SK-N-SH treated with all-trans-retinoic acid at 6 μM for 48 hours (cell line): ENCODE results near the gene TNFRSF21.

ENCODE experiments used
- ATAC-seq: fragments of 200-7000 bp; cut with Tn5 transposase; 3 replicates; pipeline ENCODE4 v1.9.1; 2020; ENCODE audit warnings: mild to moderate bottlenecking, moderate library complexity
- BACH2 ChIP-seq: fragments of 250-450 bp; sonication (Bioruptor Pico); IDR thresholded peaks from 2 replicates; pipeline ENCODE4 v1.9.0; 2021; ENCODE audit warnings: mild to moderate bottlenecking, borderline replicate concordance
- CSDC2 ChIP-seq: fragments of 250-450 bp; sonication (Bioruptor Pico); IDR thresholded peaks from 2 replicates; pipeline ENCODE4 v1.5.0; 2020; ENCODE audit warnings: mild to moderate bottlenecking, moderate library complexity
- ESRRG ChIP-seq: fragments of 250-450 bp; sonication (Bioruptor Pico); IDR thresholded peaks from 2 replicates; pipeline ENCODE4 v1.6.1; 2021; ENCODE audit warnings: mild to moderate bottlenecking
- GLIS3 ChIP-seq: fragments of 250-450 bp; sonication (Bioruptor Pico); IDR thresholded peaks from 2 replicates; pipeline ENCODE4 v1.5.0; 2020; ENCODE audit warnings: mild to moderate bottlenecking, moderate library complexity
- OSR1 ChIP-seq: fragments of 250-450 bp; sonication (Bioruptor Pico); IDR thresholded peaks from 2 replicates; pipeline ENCODE4 v1.8.0; 2022; ENCODE audit warnings: moderate library complexity, mild to moderate bottlenecking, inconsistent platforms
- RARB ChIP-seq: fragments of 250-450 bp; sonication (Bioruptor Pico); IDR thresholded peaks from 2 replicates; pipeline ENCODE4 v1.8.0; 2021; ENCODE audit warnings: mild to moderate bottlenecking, moderate library complexity
- SNAI2 ChIP-seq: fragments of 250-450 bp; sonication (Bioruptor Pico); IDR thresholded peaks from 2 replicates; pipeline ENCODE4 v1.5.0; 2020; ENCODE audit warnings: mild to moderate bottlenecking, moderate library complexity
- TCF4 ChIP-seq: fragments of 250-450 bp; sonication (Bioruptor Pico); IDR thresholded peaks from 2 replicates; pipeline ENCODE4 v1.8.0; 2021; ENCODE audit warnings: mild to moderate bottlenecking, moderate library complexity, borderline replicate concordance
- TOX ChIP-seq: fragments of 250-450 bp; sonication (Bioruptor Pico); IDR thresholded peaks from 2 replicates; pipeline ENCODE4 v1.8.0; 2021; ENCODE audit warnings: mild to moderate bottlenecking, moderate library complexity, borderline replicate concordance
- ZC3H10 ChIP-seq: fragments of 250-450 bp; sonication (Bioruptor Pico); IDR thresholded peaks from 2 replicates; pipeline ENCODE4 v1.5.1; 2021; ENCODE audit warnings: mild to moderate bottlenecking, moderate library complexity
- ZFP3 ChIP-seq: fragments of 250-450 bp; sonication (Bioruptor Pico); IDR thresholded peaks from 2 replicates; pipeline ENCODE4 v1.5.0; 2020; ENCODE audit warnings: mild to moderate bottlenecking, moderate library complexity
- ZFP30 ChIP-seq: fragments of 450-650 bp; formaldehyde crosslinking; IDR thresholded peaks from 2 replicates; pipeline ENCODE4 v1.5.0; 2022; ENCODE audit warnings: mild to moderate bottlenecking, moderate library complexity
- ZNF565 ChIP-seq: fragments of 450-650 bp; formaldehyde crosslinking; conservative IDR thresholded peaks from 2 replicates; pipeline ENCODE4 v1.5.0; 2020; ENCODE audit warnings: low read depth, mild to moderate bottlenecking, moderate library complexity
- ZNF8 ChIP-seq: fragments of 450-650 bp; formaldehyde crosslinking; IDR thresholded peaks from 2 replicates; pipeline ENCODE4 v1.5.0; 2020; ENCODE audit warnings: mild to moderate bottlenecking, moderate library complexity
- TF ChIP-seq, protein P1 (sequence below): fragments of 250-450 bp; sonication (Bioruptor Pico); IDR thresholded peaks from 2 replicates; pipeline ENCODE4 v1.5.1; 2021; ENCODE audit warnings: mild to moderate bottlenecking, moderate library complexity
- TF ChIP-seq, protein P2 (sequence below): fragments of 250-450 bp; sonication (Bioruptor Pico); IDR thresholded peaks from 2 replicates; pipeline ENCODE4 v1.8.0; 2021; ENCODE audit warnings: low read depth, mild to moderate bottlenecking, moderate library complexity, borderline replicate concordance
- TF ChIP-seq, protein P3 (sequence below): fragments of 250-450 bp; sonication (Bioruptor Pico); IDR thresholded peaks from 2 replicates; pipeline ENCODE4 v1.5.0; 2020; ENCODE audit warnings: mild to moderate bottlenecking, moderate library complexity
- TF ChIP-seq, protein P4 (sequence below): fragments of 250-450 bp; sonication (Bioruptor Pico); IDR thresholded peaks from 2 replicates; pipeline ENCODE4 v1.8.0; 2020; ENCODE audit warnings: mild to moderate bottlenecking, moderate library complexity, borderline replicate concordance

Gene TNFRSF21

DNA sequence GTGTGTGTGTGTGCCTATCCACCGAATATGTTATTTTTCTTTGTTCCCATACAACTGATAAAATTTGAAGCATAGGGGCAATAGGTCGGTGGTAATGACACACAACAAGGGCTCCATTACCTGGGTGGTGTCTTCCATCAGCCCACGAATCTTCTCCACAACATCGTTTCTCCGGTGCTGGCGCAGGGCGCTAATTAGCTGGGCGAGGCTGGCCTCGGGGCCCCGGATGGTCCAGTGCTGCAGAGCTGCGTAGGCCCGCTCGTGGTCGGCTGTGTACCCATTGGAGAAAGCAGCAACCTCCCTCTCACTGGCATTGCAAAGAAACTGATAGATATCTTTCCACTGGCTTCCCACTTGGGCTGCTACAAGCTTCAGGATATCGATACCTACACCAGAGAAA is 56.6 kb downstream of the TNFRSF21 start:
- no peak for ATAC-seq
- TF ChIP-seq, protein P1, sequence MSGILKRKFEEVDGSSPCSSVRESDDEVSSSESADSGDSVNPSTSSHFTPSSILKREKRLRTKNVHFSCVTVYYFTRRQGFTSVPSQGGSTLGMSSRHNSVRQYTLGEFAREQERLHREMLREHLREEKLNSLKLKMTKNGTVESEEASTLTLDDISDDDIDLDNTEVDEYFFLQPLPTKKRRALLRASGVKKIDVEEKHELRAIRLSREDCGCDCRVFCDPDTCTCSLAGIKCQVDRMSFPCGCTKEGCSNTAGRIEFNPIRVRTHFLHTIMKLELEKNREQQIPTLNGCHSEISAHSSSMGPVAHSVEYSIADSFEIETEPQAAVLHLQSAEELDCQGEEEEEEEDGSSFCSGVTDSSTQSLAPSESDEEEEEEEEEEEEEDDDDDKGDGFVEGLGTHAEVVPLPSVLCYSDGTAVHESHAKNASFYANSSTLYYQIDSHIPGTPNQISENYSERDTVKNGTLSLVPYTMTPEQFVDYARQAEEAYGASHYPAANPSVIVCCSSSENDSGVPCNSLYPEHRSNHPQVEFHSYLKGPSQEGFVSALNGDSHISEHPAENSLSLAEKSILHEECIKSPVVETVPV (CRISPR knock-in tag), result no peak
- TF ChIP-seq, protein P2, sequence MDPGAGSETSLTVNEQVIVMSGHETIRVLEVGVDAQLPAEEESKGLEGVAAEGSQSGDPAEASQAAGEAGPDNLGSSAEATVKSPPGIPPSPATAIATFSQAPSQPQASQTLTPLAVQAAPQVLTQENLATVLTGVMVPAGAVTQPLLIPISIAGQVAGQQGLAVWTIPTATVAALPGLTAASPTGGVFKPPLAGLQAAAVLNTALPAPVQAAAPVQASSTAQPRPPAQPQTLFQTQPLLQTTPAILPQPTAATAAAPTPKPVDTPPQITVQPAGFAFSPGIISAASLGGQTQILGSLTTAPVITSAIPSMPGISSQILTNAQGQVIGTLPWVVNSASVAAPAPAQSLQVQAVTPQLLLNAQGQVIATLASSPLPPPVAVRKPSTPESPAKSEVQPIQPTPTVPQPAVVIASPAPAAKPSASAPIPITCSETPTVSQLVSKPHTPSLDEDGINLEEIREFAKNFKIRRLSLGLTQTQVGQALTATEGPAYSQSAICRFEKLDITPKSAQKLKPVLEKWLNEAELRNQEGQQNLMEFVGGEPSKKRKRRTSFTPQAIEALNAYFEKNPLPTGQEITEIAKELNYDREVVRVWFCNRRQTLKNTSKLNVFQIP (CRISPR knock-in tag), result no peak
- TF ChIP-seq SNAI2, result no peak
- TF ChIP-seq ZC3H10 (CRISPR knock-in tag), result no peak
- TF ChIP-seq TOX (CRISPR knock-in tag), result no peak
- TF ChIP-seq BACH2 (CRISPR knock-in tag), result no peak
- no peak for TF ChIP-seq ZNF8 (CRISPR knock-in tag)
- TF ChIP-seq ZNF565, result no peak
- no peak for TF ChIP-seq ZFP30 (CRISPR knock-in tag)
- no peak for TF ChIP-seq GLIS3 (CRISPR knock-in tag)
- no peak for TF ChIP-seq ZFP3 (CRISPR knock-in tag)
- TF ChIP-seq, protein P3, sequence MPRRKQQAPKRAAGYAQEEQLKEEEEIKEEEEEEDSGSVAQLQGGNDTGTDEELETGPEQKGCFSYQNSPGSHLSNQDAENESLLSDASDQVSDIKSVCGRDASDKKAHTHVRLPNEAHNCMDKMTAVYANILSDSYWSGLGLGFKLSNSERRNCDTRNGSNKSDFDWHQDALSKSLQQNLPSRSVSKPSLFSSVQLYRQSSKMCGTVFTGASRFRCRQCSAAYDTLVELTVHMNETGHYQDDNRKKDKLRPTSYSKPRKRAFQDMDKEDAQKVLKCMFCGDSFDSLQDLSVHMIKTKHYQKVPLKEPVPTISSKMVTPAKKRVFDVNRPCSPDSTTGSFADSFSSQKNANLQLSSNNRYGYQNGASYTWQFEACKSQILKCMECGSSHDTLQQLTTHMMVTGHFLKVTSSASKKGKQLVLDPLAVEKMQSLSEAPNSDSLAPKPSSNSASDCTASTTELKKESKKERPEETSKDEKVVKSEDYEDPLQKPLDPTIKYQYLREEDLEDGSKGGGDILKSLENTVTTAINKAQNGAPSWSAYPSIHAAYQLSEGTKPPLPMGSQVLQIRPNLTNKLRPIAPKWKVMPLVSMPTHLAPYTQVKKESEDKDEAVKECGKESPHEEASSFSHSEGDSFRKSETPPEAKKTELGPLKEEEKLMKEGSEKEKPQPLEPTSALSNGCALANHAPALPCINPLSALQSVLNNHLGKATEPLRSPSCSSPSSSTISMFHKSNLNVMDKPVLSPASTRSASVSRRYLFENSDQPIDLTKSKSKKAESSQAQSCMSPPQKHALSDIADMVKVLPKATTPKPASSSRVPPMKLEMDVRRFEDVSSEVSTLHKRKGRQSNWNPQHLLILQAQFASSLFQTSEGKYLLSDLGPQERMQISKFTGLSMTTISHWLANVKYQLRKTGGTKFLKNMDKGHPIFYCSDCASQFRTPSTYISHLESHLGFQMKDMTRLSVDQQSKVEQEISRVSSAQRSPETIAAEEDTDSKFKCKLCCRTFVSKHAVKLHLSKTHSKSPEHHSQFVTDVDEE (CRISPR knock-in tag), result no peak
- no peak for TF ChIP-seq CSDC2 (CRISPR knock-in tag)
- TF ChIP-seq RARB, result no peak
- TF ChIP-seq OSR1 (CRISPR knock-in tag), result no peak
- TF ChIP-seq, all 23 proteins: peak for 0

DNA sequence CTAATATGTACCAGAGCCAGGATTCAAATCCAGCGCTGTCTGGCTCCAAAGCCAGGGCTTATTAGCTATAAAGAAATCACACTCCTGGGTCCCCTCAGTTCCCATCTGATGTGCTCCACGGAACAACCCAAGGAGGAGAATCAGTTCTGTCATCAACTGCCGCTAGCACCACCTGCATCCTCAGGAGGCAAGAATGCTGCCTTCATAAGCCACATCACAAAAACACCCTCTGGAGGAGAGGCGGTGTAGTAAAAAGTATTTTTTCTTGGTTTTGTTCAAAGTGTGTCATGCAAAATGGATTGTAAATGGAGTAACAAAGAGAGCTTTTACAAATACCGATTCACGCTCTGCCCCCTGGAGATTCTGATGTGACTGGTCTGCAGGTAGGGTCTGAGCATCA is 57.1 kb downstream of the TNFRSF21 start:
- ATAC-seq, result no peak
- TF ChIP-seq, protein P1 (CRISPR knock-in tag), result no peak
- TF ChIP-seq, protein P4, sequence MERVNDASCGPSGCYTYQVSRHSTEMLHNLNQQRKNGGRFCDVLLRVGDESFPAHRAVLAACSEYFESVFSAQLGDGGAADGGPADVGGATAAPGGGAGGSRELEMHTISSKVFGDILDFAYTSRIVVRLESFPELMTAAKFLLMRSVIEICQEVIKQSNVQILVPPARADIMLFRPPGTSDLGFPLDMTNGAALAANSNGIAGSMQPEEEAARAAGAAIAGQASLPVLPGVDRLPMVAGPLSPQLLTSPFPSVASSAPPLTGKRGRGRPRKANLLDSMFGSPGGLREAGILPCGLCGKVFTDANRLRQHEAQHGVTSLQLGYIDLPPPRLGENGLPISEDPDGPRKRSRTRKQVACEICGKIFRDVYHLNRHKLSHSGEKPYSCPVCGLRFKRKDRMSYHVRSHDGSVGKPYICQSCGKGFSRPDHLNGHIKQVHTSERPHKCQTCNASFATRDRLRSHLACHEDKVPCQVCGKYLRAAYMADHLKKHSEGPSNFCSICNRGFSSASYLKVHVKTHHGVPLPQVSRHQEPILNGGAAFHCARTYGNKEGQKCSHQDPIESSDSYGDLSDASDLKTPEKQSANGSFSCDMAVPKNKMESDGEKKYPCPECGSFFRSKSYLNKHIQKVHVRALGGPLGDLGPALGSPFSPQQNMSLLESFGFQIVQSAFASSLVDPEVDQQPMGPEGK (CRISPR knock-in tag), result no peak
- no peak for TF ChIP-seq OSR1 (CRISPR knock-in tag)
- no peak for TF ChIP-seq ZC3H10 (CRISPR knock-in tag)
- no peak for TF ChIP-seq TCF4 (CRISPR knock-in tag)
- TF ChIP-seq, protein P3 (CRISPR knock-in tag), result no peak
- no peak for TF ChIP-seq RARB
- no peak for TF ChIP-seq SNAI2
- no peak for TF ChIP-seq GLIS3 (CRISPR knock-in tag)
- no peak for TF ChIP-seq CSDC2 (CRISPR knock-in tag)
- no peak for TF ChIP-seq ESRRG
- TF ChIP-seq, all 23 proteins: peak for 0
